HG03066 (cell line): Measurements from ENCODE around the gene GKN1.
"Not testable (repeated sequence)": the region's sequence is repeated elsewhere in the genome, so short reads cannot be mapped to it uniquely, and the experiment has no call there.

Experiments used
- ATAC-seq: cut with Tn5 transposase; IDR thresholded peaks from one replicate; pipeline ENCODE4 v1.9.1; 2021; ENCODE audit warnings: low read depth; ENCODE audit not compliant: unreplicated experiment

Gene GKN1

DNA sequence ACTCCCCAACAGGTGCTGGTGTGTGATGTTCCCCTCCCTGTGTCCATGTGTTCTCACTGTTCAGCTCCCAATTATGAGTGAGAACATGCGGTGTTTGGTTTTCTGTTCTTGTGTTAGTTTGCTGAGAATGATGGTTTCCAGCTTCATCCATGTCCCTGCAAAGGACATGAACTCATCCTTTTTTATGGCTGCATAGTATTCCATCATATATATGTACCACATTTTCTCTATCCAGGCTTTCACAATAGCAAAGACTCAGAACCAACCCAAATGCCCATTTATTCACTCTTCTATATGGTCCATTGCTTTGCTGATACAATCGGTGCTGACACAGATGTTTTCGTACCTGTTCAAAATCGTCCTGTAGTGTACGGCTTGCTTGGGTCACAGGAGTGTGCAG is 19.0 kb upstream of the GKN1 start:
- ATAC-seq: not testable (repeated sequence)

DNA sequence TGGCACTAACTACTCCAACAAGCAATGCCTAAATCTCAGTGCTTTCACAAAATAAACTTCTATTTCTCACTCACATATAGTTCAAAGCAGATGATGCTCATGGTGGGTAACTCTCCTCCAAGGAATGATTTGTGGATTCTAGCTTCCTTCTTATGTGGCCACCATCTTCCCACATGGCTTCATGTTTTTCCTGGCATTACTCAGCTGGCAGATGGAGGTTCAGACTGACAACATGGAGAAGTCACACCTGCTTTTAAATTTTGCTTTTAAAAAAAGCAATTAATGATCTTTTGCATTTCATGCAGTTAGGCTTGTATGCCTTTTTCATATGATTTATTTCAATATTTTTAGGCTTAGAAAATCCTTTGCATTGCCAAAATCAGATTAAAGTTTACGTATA is 15.4 kb upstream of the GKN1 start:
- ATAC-seq: no peak

DNA sequence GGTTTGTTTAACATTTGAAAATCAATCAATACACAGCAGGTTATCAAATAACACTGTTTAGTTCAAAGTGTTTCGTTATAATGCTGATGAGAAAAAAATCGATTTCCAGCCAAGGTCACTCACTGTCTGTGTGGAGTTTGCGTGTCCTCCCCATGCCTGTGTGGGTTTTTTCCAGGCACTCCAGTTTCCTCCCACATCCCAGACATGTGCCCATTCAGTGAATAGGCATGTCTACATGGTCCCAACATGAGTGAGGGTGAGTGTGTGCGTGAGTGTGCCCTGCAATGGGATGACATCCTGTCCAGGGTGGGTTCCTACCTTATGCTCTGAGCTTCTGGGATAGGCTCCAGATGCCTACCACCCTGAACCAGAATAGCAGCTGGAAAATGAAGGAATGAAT is 13.1 kb upstream of the GKN1 start:
- no peak for ATAC-seq

DNA sequence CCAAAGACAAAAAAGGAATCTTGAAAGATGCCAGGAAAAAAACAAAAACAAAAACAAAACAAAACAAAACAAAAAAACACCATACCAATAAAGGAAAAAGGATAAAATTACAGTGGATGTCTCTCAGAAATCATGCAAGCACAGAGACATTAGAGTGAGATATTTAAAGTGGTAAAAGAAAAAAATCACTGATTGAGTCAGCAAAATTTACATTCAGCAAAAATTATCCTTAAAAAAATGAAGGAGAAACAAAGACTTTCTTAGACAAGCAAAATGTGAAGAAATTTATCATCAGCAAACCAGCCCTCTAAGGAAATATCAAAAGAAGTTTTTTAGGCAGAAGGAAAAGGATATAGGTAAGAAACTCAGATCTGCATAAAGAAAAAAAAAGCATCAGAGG is 10.2 kb upstream of the GKN1 start:
- no peak for ATAC-seq

DNA sequence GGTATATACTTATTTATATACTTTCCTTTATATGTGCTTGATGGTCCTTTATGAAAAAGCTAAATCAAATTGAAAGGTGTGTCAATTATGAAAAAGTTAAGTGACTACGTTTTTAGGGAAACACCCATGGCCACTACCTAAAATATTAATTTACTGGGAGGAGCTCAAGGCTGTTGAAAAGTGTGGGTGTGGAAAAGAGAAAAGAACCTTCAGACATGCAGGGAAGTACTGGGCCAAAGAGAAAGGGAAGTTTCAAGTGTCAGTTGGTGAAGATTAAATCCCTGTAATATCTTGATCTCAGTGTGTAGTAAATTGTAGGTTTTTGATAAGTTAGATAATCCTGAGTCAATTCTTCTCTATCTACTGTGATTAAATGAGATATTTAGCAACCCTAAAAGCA is 6.2 kb upstream of the GKN1 start:
- ATAC-seq: no peak

DNA sequence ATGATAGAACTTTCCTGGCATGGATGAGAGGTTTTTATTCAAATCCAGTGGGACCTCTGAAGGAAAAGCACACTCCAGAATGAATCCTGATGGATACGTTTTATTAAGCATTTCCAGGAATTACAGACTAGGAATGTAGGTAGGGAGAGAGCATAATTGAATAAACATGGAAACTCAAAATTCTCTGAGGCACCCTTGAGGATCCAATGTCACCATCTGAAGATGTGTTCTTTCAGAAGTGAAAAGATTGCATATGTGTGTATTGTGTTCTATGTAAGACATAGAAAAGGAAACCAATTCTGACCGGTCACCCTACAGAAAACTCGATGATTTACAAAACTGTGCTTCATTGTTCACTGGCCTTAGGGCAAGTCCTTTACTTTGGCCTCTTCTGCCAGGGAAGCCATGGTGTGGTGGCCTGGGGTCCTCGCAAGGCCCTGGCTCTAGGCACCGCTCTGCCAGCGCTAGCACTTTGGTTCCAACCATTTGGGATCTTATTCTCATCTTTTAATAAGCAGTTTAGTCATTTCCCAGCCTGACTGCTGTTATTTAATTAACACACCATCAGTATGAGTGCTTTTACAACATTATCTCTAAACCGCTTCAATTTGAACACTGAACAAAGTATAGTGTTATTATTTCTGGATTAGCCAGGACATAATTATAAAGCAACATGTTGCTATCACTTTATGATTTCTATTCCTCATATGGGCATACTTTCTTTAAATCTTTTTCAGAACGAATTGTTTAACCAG is 4.5 kb upstream of the GKN1 start:
- no peak for ATAC-seq

DNA sequence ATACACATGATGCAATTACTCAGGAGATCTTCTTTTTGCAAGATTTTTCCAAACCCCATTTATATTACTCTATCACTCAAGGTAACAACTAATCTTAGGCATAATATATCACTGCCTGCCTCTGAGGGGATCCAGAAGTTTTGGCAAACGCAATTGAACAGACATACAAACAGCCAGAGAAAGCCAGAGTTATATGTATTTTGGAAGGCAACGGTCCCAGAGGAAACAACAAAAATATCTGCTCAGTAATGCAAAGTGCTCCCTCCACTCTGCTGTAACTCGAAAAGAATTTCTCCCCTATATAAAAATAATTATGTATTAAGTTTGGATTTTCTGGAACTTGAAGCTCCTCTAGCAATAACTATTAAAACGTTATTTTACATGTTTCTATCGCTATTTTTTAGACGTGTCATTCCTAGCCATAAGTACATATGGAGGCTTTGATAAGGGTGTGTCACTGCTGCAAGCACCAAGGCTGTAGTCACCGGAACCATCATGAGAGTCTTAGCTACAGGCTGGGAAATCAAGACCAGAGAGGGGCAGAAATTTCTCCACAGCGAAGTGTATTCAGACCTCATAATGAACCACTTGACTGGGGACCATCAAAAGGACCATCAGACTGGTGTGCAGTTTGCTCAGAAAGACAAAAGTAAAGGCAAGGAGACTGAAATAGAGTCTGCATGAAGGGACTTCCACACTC is 3.7 kb upstream of the GKN1 start:
- ATAC-seq: no peak

DNA sequence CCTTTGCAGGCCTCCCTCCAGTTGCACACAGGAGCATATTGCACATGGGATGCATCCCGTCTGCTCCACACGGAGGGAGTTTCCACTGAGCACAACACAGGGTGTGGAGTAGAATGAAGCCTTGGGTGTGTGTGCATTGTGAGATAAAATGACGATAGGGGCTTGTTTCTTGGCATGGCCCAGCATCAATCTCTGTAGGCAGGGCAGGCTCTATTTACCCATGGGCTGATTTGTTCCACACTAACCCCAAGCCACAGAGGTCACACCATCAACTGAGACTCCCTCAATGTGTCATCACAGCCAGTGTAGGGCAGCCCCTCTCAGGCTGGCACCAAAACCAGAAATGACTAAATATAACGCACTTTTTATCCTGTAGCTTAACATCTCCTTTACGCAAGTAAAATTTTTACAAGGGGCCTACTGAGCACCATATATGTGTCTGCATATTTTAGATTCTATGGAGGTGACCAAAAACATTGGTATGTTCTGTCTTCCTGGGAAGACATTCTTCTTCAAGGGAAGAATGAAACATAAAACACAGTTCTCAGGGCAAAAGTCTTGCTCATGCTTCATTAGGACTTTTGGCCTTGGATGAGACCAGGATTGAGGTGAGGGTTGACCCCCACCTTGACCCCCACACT is 2.7 kb upstream of the GKN1 start:
- no peak for ATAC-seq

DNA sequence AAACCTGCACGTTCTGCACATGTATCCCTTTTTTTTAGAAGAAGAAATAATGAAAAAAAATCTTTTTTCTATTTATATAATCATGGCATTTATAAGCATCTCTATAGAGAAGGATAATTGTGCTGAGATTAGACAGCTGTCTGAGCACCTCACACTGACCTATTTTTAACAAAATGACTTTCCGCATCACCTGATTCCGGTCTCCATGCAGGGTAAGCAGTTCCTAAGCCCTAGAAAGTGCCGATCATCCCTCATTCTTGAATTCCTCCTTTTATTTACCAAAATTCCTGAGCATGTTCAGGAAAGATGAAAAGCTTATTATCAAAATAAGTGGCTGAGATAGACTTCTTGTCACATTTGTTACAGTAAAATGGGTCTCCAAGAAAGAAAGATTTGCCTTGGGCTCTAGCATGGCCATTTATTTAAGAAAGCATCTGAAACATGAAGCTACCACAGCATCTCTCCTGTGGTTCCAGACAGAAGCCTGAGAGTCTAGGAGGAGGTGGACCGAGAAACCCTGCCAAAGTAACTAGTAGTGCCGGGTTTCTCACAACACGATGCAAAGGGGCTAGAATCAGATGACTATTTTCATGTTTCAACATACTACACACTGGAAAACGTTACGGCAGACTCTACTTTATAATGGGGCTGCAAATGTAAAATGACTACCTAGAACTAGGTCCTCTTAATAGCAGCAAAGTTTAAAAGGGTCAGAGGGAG is 670 bp downstream of the GKN1 start:
- ATAC-seq: no peak

DNA sequence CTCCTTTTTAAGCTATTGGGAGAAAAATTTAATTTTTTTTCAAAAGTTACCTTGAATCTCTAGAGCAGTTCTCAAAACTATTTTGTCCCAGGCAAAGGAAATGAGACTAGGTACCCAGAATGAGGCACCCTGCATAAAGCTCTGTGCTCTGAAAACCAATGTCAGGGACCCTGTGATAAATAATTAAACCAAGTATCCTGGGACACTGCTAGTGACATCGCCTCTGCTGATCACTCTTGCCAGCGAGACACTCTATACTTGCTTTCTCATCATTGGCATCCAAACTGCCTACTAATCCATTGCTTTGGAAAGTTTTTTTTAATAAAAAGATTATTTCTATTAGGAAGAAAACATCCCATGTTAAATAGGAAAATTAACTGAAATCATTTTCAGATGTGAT is 1.4 kb downstream of the GKN1 start:
- no peak for ATAC-seq

DNA sequence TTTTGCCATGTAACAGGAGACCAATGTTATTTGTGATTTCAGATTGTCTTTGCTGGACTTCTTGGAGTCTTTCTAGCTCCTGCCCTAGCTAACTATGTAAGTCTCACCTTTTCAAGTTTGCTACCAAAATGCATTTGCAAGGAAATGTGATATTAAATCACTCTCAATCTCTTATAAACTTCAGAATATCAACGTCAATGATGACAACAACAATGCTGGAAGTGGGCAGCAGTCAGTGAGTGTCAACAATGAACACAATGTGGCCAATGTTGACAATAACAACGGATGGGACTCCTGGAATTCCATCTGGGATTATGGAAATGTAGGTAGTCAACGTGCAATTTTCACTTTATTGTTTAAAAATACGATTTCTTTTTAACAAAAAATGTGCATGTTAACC is 3.0 kb downstream of the GKN1 start:
- no peak for ATAC-seq

DNA sequence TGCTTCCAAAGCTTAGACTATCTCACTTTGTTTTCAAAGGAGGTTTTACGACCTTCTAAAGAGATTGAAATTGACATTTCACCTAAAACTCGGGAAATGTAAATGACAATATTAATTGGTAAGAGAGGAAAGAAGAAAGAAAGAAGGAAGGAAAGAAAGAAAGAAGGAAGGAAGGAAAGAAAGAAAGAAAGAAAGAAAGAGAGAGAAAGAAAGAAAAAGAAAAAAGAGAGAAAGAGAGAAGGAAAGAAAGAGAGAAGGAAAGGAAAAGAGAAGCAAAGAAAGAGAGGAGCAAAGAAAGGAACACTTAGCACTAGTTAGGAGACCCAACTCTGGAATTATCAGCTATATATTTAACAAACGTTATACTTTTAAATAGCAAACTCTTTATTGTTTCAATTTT is 3.7 kb downstream of the GKN1 start:
- ATAC-seq: no peak

DNA sequence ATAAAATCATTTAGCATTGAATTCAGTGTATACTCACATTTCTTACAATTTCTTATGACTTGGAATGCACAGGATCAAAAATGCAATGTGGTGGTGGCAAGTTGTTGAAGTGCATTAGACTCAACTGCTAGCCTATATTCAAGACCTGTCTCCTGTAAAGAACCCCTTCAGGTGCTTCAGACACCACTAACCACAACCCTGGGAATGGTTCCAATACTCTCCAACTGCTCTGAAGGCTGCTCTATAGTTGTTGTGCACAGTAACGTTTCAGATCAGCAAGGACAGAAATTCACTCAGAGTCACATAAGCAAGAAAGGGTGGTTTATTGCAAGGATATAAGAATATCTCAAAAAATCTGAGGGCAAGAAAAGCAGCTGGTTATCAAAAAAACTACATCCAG is 6.5 kb downstream of the GKN1 start:
- no peak for ATAC-seq

DNA sequence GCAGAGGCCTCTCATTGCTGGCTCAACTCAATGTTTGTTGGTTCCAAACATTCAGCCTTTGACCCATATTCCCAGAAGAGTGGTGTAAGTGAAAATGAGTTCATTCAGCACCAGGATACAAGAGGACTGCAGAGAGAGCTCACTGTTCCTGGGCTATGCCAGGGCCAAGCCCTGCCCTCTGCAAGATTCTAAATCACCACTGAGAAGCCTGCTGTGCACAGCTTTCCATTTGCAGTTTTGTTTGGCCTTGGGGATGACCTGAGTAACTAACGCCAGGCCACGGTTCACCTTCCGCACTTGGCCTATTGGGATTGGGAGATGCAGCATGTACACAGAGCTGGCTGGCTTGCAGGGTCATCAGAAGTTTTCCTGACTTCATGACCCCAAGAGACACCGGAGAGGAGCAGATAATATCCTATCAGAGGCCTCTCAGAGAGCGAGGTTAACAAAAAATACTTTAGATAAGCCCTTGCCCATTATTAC is 12.6 kb downstream of the GKN1 start:
- no peak for ATAC-seq

DNA sequence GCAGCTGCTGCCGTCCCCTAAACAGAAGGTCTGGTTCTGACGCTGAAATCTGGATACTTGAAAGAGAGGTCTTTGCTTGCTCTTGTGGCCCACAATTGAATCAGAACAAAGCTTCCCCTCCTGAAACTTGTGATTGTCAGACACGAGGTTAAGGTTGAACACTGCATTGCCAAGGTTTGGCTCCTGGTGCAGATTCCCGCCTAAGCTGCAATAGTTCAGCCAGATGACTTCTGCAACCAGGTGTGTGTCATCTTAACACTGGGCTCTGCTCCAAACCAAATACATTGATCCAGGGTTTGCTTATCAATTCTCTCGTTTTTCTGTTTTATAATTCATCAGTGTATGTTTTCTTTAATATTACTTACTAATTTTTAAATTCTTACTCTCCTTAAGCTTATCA is 14.6 kb downstream of the GKN1 start:
- ATAC-seq: no peak

DNA sequence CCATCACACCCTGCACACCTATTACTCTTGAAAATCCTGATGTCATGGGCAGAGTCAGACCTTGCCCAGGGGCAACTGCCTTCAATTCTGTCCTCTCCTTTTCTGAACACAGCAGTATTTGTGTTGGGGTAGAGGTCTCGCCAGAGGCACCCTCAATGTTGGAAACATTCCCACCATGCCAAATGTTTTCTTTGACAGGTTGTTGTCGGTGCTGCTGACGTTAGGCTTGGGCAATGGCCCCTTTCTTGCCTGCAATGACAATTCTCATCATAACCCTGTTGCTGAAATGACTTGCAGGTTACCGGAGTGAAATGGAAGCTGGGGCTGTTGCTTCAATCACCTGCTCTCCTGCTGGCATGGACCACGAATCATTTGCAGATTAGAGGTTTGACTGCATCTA is 17.9 kb downstream of the GKN1 start:
- ATAC-seq: no peak

DNA sequence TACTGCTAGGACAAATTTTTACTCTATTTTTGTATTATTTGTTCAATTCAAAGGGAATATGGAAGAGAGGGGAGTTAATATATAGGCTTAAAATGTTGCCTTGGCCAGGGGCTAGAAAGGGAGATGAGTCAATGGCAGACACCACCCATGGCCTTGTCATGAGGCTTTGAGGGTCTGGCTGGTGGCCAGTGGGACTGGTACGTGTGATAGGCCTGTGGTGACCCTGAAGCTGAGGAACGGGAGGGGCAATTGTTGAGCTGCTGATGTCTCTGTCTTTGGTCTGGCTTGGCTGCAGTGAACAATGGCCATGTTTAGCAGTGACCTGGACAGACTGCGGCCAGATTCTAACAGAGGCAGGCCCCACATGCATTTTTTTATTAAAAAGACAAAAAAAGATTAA is 18.5 kb downstream of the GKN1 start:
- no peak for ATAC-seq

DNA sequence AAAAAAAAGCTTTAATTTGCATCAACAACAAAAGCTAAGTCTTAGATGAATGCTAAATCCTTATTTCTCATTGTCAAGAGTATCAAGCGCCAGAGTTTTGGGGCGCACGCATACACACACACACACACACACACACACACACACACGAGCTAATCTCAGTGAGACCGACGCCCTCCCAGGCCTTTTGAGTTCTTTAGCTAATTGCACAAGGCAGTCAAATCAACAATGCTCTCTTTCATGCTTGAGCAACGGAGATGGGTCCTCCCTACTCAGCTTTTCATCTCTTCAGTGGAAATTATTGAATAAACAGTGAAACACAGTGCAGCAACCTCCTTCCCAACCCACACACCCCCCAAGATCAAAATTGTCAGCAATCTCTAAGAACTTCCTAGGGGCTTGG is 19.2 kb downstream of the GKN1 start:
- ATAC-seq: no peak

DNA sequence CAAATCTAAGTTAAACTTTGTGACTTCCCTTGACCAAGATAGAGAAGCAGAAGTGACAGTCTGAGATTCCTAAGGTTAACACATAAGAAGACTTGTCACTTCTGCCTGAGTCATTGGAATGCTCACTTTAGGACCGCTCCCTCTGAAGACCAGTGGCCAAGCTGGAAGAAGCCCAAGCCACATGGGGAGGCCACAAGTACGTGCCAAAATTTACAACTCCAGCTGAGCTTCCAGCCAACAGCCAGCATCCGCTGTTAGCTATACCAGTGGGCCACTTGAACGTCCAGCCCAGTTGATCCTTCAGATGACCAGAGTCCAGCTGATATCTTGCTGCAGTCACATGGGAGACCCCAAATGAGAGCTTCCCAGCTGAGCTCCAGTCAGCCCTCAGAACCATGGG is 20.4 kb downstream of the GKN1 start:
- ATAC-seq: no peak

DNA sequence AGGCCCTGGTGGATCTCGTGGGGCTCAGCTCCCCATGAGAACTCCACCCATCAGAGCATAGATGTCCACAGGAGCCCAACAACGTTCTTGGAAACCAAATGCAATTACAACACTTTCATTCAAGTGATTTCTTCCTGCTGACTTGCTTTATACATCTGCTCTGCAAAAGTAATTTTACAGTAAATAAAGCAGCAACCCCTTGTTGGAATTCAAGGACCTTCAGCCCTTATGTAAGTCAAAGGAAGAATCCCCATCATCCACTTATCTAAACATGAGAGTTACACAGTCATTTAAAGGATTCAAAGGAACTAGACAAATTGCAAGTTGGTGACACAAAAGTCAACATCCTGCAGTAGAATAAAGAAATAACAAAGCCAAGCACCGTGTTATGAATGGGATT is 21.5 kb downstream of the GKN1 start:
- ATAC-seq: no peak

DNA sequence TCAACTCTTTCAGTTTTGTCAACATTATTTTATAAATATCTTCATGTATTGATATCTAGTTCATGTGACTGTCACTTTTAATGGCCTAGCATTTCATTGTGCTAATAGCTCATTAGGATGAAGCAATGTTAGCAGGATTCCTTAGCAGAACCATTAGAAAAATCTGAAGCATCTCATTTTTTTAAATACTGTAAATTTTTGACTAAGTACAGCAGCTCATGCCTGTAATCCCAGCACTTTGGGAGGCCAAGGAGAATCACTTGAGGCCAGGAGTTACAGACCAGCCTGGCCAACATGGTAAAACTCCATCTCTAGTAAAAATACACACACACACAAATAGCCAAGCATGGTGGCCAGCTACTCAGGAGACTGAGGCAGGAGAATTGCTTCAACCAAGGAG is 23.0 kb downstream of the GKN1 start:
- no peak for ATAC-seq
